Tibial artery (tissue), 4 donors: ENCODE data around the gene SPACA7.

ENCODE experiments used
- DNase-seq, 2 donors: peaks; one replicate each; pipeline ENCODE4 v3.0.0-alpha.2; 2019
- H3K27ac ChIP-seq, 2 donors: fragments of 200-600 bp; sonication (generic) in 1 of 2; 1 replicate in 1 of 2; 2 replicates in 1 of 2; pipeline ENCODE4 v1.5.1; 2018 to 2019; ENCODE audit warnings: mild to moderate bottlenecking in 1 of 2
- H3K27me3 ChIP-seq, 2 donors: fragments of 200-600 bp; sonication (generic) in 1 of 2; one replicate each; pipeline versions ENCODE4 v1.5.1 to v1.6.0; 2016 to 2019
- H3K36me3 ChIP-seq, 3 donors: fragments of 200-600 bp; sonication (generic) in 2 of 3; one replicate each; pipeline ENCODE4 v1.5.1; 2016 to 2019; ENCODE audit warnings: mild to moderate bottlenecking in 2 of 3
- H3K4me1 ChIP-seq, 4 donors: fragments of 200-600 bp; sonication (generic) in 2 of 4; 1 replicate in 3 of 4; 2 replicates in 1 of 4; pipeline ENCODE4 v1.5.1; 2016 to 2019
- H3K4me3 ChIP-seq, 2 donors: fragments of 200-600 bp; sonication (generic) in 1 of 2; 1 replicate in 1 of 2; 2 replicates in 1 of 2; pipeline ENCODE4 v1.5.1; 2018 to 2019; ENCODE audit warnings: mild to moderate bottlenecking in 2 of 2
- H3K9me3 ChIP-seq, 3 donors: fragments of 200-600 bp; sonication (generic) in 1 of 3; one replicate each; pipeline ENCODE4 v1.5.1; 2016 to 2019
- CTCF ChIP-seq, 2 experiments: fragments of 200-600 bp in 1 of 2; fragments of 450-650 bp in 1 of 2; IDR thresholded peaks; one replicate each; pipeline ENCODE4 v1.5.1; 2017 to 2019; ENCODE audit warnings: antibody characterized with exemption in 2 of 2, mild to moderate bottlenecking in 1 of 2, moderate library complexity in 1 of 2
- intact Hi-C: fragments of 100-400 bp; cut with DNase I; formaldehyde crosslinking; loops from one replicate; pipeline ENCODE4 v1.15.0; 2023; ENCODE audit warnings: low total_unique reads

Gene SPACA7

GRCh38 chr13:112462408-112462807 lies 86.3 kb downstream of the SPACA7 start:
- intact Hi-C loops, result no loop called here
- Histone ChIP-seq H3K4me3 (no peak overlapping the region), H3K4me1 (no peaks in the 10 kb centered on the region), H3K27ac (no peak overlapping the region), H3K36me3 (no peaks in the 10 kb centered on the region), H3K27me3 (no peaks in the 10 kb centered on the region), H3K9me3 (peaks cover 0 to 23% (median 10%) of the 10 kb centered on the region in 3 donors)
- TF ChIP-seq CTCF (IDR thresholded peaks at IDR 0.05), result no peak
- DNase-seq, result no peak

GRCh38 chr13:112464720-112465119 lies 88.6 kb downstream of the SPACA7 start:
- intact Hi-C loops, result no loop called here
- DNase-seq, result no peak
- no peak for TF ChIP-seq CTCF (IDR thresholded peaks at IDR 0.05)
- H3K27ac ChIP-seq, result no peak overlapping the region
- H3K4me1 ChIP-seq, result no peaks in the 10 kb centered on the region
- no peak overlapping the region for H3K4me3 ChIP-seq
- H3K27me3 ChIP-seq, result no peaks in the 10 kb centered on the region
- H3K36me3 ChIP-seq, result no peaks in the 10 kb centered on the region
- peaks cover 0 to 18% (median 6%) of the 10 kb centered on the region in 3 donors for H3K9me3 ChIP-seq

GRCh38 chr13:112465251-112466131 lies 89.3 kb downstream of the SPACA7 start:
- TF ChIP-seq CTCF (IDR thresholded peaks at IDR 0.05), result no peak
- intact Hi-C loops, result no loop called here
- peaks cover 0 to 16% (median 14%) of the 10 kb centered on the region in 3 donors for H3K9me3 ChIP-seq
- H3K36me3 ChIP-seq, result no peaks in the 10 kb centered on the region
- H3K4me1 ChIP-seq, result no peaks in the 10 kb centered on the region
- no peaks in the 10 kb centered on the region for H3K27me3 ChIP-seq
- DNase-seq, result no peak
- no peak overlapping the region for H3K27ac ChIP-seq
- H3K4me3 ChIP-seq, result no peak overlapping the region

GRCh38 chr13:112466132-112467058 lies 90.2 kb downstream of the SPACA7 start:
- Histone ChIP-seq H3K36me3 (no peaks in the 10 kb centered on the region), H3K4me3 (no peak overlapping the region), H3K27me3 (no peaks in the 10 kb centered on the region), H3K9me3 (peaks cover 0 to 15% (median 12%) of the 10 kb centered on the region in 3 donors), H3K27ac (no peak overlapping the region), H3K4me1 (no peaks in the 10 kb centered on the region)
- intact Hi-C loops, result no loop called here
- TF ChIP-seq CTCF (IDR thresholded peaks at IDR 0.05), result no peak
- DNase-seq, result no peak

GRCh38 chr13:112467236-112467635 lies 91.1 kb downstream of the SPACA7 start:
- intact Hi-C loops, result no loop called here
- no peak for DNase-seq
- H3K27me3 ChIP-seq, result no peaks in the 10 kb centered on the region
- H3K4me1 ChIP-seq, result no peaks in the 10 kb centered on the region
- H3K9me3 ChIP-seq, result peaks cover 0 to 8% (median 8%) of the 10 kb centered on the region in 3 donors
- H3K27ac ChIP-seq, result no peak overlapping the region
- no peak overlapping the region for H3K4me3 ChIP-seq
- no peak for TF ChIP-seq CTCF (IDR thresholded peaks at IDR 0.05)
- no peaks in the 10 kb centered on the region for H3K36me3 ChIP-seq
